HEK293 (cell line): ENCODE data around the gene TAF8.

Source experiments
- HOXA7 ChIP-seq: sonication (generic); formaldehyde crosslinking; IDR thresholded peaks from 2 replicates; pipeline ENCODE4 v1.8.1; 2022; ENCODE audit warnings: missing genetic modification reagents, borderline replicate concordance
- KLF9 ChIP-seq: fragments of 450-650 bp; formaldehyde crosslinking; IDR thresholded peaks from 2 replicates; pipeline ENCODE4 v1.5.1; 2016; ENCODE audit warnings: missing biosample characterization, missing genetic modification characterization, low read depth
- TCF7L2 ChIP-seq: IDR thresholded peaks from 2 replicates; pipeline ENCODE4 v1.6.1; 2011; ENCODE audit warnings: low read depth, mild to moderate bottlenecking, inconsistent platforms, low read length, moderate library complexity, borderline replicate concordance
- ZNF121 ChIP-seq: fragments of 450-650 bp; formaldehyde crosslinking; IDR thresholded peaks from 2 replicates; pipeline ENCODE4 v1.5.1; 2016; ENCODE audit warnings: missing biosample characterization, missing genetic modification characterization
- ZNF140 ChIP-seq: fragments of 450-650 bp; formaldehyde crosslinking; IDR thresholded peaks from 2 replicates; pipeline ENCODE4 v1.5.1; 2016; ENCODE audit warnings: missing biosample characterization, missing genetic modification characterization
- ZNF2 ChIP-seq: fragments of 450-650 bp; formaldehyde crosslinking; IDR thresholded peaks from 2 replicates; pipeline ENCODE4 v1.5.1; 2016; ENCODE audit warnings: missing biosample characterization, missing genetic modification characterization
- ZNF239 ChIP-seq: fragments of 450-650 bp; formaldehyde crosslinking; IDR thresholded peaks from 2 replicates; pipeline ENCODE4 v1.5.1; 2016; ENCODE audit warnings: missing biosample characterization, missing genetic modification characterization
- ZNF274 ChIP-seq, 2 experiments: fragments of 200-500 bp in 1 of 2; fragments of 450-650 bp in 1 of 2; sonication (Bioruptor generic) in 1 of 2; formaldehyde crosslinking in 1 of 2; IDR thresholded peaks; 2 replicates each; pipeline versions ENCODE4 v1.5.1 to v1.6.1; 2014 to 2016; ENCODE audit warnings: borderline replicate concordance in 1 of 2, inconsistent platforms in 1 of 2, low read length in 1 of 2, missing biosample characterization in 1 of 2, missing genetic modification characterization in 1 of 2
- ZNF292 ChIP-seq: fragments of 450-650 bp; formaldehyde crosslinking; IDR thresholded peaks from 2 replicates; pipeline ENCODE4 v1.5.1; 2016; ENCODE audit warnings: low read depth, missing biosample characterization, missing genetic modification characterization, borderline replicate concordance
- ZNF660 ChIP-seq: fragments of 450-650 bp; IDR thresholded peaks from 2 replicates; pipeline ENCODE4 v1.5.1; 2018; ENCODE audit warnings: missing biosample characterization, mild to moderate bottlenecking, missing genetic modification characterization
- ZNF792 ChIP-seq: fragments of 450-650 bp; formaldehyde crosslinking; IDR thresholded peaks from 2 replicates; pipeline ENCODE4 v1.5.1; 2016; ENCODE audit warnings: missing biosample characterization, missing genetic modification characterization
- TF ChIP-seq, protein P1 (sequence below): fragments of 450-650 bp; formaldehyde crosslinking; IDR thresholded peaks from 2 replicates; pipeline ENCODE4 v1.5.1; 2016; ENCODE audit warnings: missing biosample characterization, missing genetic modification characterization
- TF ChIP-seq, protein P2 (sequence below): fragments of 450-650 bp; formaldehyde crosslinking; IDR thresholded peaks from 2 replicates; pipeline ENCODE4 v1.5.1; 2016; ENCODE audit warnings: missing biosample characterization, missing genetic modification characterization
- TF ChIP-seq, protein P3 (sequence below): fragments of 450-650 bp; formaldehyde crosslinking; conservative IDR thresholded peaks from 2 replicates; pipeline ENCODE4 v1.5.1; 2016; ENCODE audit warnings: low read depth, missing biosample characterization, missing genetic modification characterization

DNA sequence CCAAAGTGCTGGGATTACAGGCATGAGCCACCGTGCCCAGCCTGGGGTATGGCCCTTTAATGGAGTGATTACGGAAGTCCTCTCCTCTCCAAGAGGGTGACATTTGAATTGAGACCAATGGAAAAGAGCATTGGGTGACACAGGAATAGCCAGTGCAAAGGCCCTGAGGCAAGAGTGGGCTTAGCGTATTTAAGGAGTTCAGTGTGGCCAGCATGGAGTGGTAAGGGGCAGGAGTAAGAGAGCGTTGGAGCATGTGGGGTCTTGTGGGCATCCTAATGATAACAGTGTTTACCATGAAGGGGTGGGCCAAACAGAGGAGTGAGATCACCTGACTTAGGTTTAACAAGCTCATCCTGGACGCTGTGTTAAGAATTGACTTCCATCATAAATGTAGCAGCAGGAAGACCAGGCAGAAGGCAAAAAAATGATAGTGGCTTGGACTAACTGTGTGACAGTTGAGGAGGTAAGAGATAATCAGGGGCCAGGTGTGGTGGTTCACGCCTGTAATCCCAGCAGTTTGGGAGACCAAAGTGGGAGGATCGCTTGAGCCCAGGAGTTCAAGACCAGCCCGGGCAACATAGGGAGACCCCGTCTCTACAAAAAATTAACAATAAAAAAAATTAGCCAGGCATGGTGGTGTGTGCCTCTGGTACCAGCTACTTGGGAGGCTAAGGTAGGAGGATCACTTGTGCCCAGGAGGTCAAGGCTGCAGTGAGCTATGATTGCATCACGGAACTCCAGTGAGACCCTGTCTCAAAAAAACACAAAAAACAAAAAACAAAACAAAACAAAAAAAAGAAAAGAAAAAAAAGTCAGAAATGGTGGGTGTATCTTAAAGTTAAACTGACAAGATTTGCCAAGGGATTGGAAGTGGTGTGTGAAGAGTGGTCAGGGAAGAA, 40.7 kb downstream of the TAF8 start:
- TF ChIP-seq, protein P1, sequence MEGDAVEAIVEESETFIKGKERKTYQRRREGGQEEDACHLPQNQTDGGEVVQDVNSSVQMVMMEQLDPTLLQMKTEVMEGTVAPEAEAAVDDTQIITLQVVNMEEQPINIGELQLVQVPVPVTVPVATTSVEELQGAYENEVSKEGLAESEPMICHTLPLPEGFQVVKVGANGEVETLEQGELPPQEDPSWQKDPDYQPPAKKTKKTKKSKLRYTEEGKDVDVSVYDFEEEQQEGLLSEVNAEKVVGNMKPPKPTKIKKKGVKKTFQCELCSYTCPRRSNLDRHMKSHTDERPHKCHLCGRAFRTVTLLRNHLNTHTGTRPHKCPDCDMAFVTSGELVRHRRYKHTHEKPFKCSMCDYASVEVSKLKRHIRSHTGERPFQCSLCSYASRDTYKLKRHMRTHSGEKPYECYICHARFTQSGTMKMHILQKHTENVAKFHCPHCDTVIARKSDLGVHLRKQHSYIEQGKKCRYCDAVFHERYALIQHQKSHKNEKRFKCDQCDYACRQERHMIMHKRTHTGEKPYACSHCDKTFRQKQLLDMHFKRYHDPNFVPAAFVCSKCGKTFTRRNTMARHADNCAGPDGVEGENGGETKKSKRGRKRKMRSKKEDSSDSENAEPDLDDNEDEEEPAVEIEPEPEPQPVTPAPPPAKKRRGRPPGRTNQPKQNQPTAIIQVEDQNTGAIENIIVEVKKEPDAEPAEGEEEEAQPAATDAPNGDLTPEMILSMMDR (tag by site-specific recombination), result no peak
- no peak for TF ChIP-seq TCF7L2
- TF ChIP-seq HOXA7 (CRISPR knock-in tag), result no peak
- no peak for TF ChIP-seq ZNF2
- TF ChIP-seq ZNF121 (tag by site-specific recombination), result no peak
- no peak for TF ChIP-seq ZNF274 (IDR thresholded peaks at IDR 0.05; ENCODE audit: low read length)
- TF ChIP-seq ZNF274 (tag by site-specific recombination; IDR thresholded peaks at IDR 0.05; ENCODE audit: borderline replicate concordance), result no peak
- no peak for TF ChIP-seq ZNF660 (tag by site-specific recombination)
- TF ChIP-seq ZNF239, result no peak
- no peak for TF ChIP-seq ZNF292 (tag by site-specific recombination)
- no peak for TF ChIP-seq ZNF140 (tag by site-specific recombination)
- TF ChIP-seq KLF9 (tag by site-specific recombination), result no peak
- TF ChIP-seq ZNF792 (tag by site-specific recombination), result no peak
- TF ChIP-seq, protein P2, sequence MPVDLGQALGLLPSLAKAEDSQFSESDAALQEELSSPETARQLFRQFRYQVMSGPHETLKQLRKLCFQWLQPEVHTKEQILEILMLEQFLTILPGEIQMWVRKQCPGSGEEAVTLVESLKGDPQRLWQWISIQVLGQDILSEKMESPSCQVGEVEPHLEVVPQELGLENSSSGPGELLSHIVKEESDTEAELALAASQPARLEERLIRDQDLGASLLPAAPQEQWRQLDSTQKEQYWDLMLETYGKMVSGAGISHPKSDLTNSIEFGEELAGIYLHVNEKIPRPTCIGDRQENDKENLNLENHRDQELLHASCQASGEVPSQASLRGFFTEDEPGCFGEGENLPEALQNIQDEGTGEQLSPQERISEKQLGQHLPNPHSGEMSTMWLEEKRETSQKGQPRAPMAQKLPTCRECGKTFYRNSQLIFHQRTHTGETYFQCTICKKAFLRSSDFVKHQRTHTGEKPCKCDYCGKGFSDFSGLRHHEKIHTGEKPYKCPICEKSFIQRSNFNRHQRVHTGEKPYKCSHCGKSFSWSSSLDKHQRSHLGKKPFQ (tag by site-specific recombination), result no peak
- TF ChIP-seq, protein P3, sequence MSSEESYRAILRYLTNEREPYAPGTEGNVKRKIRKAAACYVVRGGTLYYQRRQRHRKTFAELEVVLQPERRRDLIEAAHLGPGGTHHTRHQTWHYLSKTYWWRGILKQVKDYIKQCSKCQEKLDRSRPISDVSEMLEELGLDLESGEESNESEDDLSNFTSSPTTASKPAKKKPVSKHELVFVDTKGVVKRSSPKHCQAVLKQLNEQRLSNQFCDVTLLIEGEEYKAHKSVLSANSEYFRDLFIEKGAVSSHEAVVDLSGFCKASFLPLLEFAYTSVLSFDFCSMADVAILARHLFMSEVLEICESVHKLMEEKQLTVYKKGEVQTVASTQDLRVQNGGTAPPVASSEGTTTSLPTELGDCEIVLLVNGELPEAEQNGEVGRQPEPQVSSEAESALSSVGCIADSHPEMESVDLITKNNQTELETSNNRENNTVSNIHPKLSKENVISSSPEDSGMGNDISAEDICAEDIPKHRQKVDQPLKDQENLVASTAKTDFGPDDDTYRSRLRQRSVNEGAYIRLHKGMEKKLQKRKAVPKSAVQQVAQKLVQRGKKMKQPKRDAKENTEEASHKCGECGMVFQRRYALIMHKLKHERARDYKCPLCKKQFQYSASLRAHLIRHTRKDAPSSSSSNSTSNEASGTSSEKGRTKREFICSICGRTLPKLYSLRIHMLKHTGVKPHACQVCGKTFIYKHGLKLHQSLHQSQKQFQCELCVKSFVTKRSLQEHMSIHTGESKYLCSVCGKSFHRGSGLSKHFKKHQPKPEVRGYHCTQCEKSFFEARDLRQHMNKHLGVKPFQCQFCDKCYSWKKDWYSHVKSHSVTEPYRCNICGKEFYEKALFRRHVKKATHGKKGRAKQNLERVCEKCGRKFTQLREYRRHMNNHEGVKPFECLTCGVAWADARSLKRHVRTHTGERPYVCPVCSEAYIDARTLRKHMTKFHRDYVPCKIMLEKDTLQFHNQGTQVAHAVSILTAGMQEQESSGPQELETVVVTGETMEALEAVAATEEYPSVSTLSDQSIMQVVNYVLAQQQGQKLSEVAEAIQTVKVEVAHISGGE (tag by site-specific recombination), result no peak
